NT2/D1 (cell line): ENCODE measurements around the gene BAZ1A.

Experiments
- SUZ12 ChIP-seq: IDR thresholded peaks from 2 replicates; pipeline ENCODE4 v1.6.1; 2011; ENCODE audit not compliant: insufficient read length, insufficient read depth; ENCODE audit errors: extremely low read depth
- YY1 ChIP-seq: IDR thresholded peaks from 2 replicates; pipeline ENCODE4 v1.6.1; 2011; ENCODE audit not compliant: insufficient read length, insufficient read depth
- ZNF274 ChIP-seq: IDR thresholded peaks from 2 replicates; pipeline ENCODE4 v1.6.1; 2011; ENCODE audit warnings: mild to moderate bottlenecking, low read depth, low read length

GRCh38 chr14:34851395-34851794 is 23.8 kb downstream of the BAZ1A start:
- no peak for TF ChIP-seq ZNF274
- TF ChIP-seq SUZ12 = no peak
- TF ChIP-seq YY1 = no peak
